DMS53 treated with DMSO at 0.1 percent for 48 hours (cell line): Measurements from ENCODE around the gene EXOSC6.
"Not testable (repeated sequence)": the region's sequence is repeated elsewhere in the genome, so short reads cannot be mapped to it uniquely, and the experiment has no call there.

ENCODE experiments used
- DNase-seq: peaks from one replicate; lab custom pipeline; 2025; ENCODE audit not compliant: unreplicated experiment; lab: John Stamatoyannopoulos, UW

Gene EXOSC6

DNA sequence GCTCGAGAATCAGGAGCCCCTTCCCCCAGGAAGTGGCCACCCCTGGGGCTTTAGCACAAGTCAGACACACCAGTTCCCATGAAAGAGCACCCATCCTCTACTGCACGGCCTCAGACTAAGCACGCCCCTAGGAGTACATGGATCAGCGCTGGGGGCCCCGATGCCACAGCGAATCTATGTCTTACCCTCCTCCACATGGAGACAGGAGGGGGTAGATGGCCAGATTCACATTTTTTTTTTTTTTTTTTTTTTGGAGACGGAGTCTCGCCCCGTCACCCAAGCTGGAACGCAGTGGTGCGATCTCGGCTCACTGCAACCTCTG lies 3.2 kb upstream of the EXOSC6 start:
- DNase-seq, result no peak

DNA sequence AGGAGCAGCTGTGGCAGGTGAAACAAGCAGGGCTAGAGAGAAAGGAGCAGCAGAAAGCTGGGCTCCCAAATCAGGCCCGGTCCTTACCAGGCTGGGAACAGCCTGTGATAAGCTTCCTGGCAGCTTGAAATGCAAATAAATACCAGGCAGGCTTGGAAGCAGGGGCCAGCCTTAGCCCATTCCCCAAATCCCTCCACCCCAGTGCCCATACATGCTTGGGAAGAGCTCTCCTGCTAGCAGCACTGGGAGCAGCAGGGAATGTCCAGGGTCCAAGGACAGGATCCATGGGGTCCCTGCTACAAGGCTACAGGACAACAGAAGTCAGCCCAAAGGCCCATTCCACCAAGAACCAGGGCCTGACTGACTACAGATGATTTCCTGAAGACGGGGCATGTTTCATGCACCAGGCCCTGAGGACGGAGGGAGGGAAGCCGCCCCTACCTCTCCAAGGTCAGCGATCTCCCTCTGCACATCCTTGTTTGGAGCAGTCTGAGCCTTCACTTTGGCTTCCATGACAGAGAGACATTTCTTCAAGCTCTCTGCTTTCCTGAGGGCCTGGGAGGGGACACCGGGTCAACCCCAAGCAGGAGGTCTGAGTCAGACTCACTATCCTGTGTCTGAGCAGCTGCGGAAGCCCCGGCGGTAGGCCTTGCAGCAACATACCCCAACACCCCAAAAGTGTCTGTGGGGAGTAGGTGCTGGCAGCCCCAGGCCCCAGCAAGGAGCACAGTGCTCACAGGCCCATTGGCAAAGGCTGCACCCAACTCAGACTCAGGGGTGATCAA lies 2.6 kb upstream of the EXOSC6 start:
- no peak for DNase-seq

DNA sequence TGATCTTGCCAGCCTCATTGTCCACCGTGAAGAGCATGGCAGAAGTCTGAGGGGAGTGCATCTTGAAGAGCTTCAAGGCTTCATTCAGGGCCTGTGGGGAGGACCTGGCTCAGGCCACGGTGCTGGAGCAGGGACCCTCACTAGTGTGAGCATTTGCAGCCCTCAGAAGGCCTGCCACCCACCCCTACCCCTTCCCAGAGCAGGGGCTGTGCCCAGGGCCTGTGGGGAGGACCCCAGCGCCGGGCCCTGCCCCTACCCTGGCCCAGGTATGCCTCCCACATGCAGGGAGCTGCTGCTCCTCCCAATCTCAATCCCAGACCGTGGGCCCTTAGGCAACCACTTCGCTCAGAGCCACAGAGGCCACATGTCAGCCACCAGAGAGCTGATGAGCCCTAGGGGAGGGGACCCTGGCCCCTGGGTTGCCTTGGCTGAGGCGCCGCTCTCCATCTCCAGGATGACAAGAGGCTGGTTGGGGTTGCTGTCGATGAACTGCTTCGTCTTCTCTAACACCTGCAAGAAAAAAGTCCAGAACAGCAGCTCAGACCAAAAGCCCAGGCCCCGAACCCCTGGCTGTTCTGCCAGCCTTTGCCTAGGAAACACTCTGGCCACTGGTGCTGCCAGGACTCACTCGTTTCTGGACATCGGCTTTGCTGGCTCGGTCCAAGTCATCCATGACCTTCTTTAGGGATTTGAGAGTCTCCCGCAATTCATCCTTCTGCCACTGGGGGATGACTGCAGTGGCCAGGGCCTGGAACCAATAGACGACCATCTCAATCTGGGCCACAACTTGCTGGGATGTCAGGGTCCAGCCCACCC lies 1.8 kb upstream of the EXOSC6 start:
- DNase-seq, result no peak

DNA sequence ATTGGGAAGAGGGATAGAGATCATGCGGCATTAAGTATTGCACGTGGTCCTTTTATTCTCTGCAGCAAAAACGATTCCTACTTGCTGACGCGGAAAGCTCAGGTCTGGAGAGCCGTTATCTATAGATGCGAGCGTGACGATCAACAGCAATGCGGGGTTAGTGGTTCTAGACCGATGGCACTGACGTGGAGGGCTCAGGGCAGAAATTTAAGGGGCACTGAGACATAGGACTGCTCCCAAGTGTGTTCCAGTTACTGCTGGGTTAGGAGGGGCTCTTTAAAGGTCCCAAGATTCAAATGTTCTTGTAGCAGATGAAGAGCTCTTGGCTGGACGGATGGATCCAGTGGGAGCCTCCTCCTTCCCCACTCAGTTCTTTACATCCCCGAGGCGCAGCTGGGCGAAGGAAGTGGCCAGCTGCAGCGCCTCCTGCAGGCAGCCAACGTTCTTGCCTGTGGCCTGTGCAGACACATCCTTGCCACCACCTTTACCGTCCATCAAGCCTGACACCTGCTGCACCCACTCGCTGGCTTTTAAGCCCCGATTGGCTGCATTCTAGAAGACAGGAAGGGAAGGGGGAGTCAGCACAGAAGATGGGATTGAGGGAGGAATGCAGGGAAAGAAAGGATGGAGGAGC lies 732 bp upstream of the EXOSC6 start:
- no peak for DNase-seq

DNA sequence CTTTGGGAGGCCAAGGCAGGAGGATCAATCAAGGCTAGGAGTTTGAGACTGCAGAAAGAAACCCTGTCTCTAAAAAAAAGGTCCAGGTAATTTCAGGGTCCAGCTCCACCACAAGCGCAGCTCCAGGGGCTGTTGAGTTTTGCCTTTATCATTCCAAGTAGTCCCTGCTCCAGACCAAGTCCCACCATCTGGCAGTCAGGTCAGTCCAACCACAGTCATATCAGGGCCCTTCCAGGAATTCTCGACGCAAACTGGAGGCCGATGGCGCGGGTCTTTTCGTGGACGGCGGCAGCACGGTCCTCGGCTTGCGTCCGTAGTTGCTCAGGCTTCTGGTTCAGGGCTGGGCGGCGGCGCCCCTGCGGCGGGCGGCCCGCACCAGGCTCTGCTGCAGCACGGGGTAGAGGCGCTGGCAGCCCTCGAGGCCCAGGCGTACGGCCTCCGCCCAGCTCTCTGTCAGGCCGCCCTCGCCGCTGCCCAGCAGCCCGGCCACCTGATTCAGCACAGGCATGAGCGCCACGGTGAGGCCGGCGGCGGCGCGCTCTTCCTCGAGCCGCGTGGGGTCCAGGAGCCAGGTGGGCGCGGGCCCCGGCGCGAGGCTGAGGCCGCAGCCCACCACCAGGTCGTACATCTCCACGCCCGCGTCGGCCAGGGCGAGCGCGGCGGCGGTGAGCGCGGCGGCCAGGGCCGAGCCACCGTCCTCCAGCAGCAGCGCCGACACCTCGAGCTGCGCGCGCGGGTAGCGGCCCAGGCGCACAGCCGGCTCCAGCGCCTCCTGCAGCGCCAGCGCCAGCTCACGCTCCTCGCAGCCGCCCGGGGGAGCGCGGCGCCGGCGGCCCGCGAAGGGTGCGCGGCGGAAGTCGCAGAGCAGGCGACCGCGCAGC lies 752 bp downstream of the EXOSC6 start:
- DNase-seq, result no peak

DNA sequence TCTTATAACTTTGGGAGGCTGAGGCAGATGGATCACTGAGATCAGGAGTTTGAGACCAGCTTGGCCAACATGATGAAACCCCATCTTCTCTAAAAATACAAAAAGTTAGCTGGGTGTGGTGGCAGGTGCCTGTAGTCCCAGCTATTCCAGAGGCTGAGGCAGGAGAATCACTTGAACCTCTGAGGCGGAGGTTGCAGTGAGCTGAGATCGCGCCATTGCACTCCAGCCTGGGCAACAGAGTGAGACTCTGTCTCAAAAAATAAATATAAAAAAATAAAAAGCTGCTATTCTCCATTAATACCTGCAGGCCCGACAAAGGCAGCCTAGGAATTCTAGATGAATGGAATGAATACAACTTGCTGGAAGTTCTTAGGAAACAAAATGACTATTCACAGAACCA lies 2.0 kb downstream of the EXOSC6 start:
- DNase-seq, result not testable (repeated sequence)

DNA sequence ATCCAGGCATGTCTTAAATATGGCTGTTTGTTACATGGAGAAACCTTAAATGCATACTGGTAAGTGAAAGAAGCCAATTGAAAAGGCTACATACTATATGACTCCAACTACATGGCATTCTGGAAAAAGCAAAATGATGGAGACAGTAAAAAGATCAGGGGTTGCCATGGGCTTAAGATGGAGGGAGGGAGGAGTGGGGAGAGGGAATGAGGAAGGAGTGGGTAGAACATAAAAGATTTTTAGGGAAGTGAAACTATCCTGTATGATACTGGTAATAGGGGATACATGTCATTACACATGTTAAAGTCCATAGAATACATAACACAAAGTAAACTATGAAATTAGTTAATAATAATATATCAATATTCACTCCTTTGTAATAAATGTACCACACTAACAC lies 13.0 kb downstream of the EXOSC6 start:
- not testable (repeated sequence) for DNase-seq

DNA sequence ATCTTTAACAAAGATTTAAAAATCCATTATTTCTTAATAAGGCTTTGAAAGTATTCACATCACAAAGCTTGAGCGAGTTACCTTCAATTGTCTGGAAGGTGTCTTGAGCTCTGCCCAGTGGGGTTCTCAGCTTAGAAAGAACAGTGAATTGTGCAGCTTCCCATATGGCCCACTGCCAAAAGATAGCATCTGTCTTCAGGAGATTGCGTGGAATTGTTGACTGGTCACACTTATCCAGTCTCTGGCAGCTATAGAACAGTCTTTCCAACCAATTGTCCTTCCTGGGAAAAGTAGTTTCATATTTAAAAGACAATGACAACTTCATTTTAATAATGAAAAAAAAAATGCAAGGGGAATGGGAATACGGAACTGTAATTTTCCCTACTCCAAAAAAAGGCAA lies 19.9 kb downstream of the EXOSC6 start:
- DNase-seq, result not testable (repeated sequence)

DNA sequence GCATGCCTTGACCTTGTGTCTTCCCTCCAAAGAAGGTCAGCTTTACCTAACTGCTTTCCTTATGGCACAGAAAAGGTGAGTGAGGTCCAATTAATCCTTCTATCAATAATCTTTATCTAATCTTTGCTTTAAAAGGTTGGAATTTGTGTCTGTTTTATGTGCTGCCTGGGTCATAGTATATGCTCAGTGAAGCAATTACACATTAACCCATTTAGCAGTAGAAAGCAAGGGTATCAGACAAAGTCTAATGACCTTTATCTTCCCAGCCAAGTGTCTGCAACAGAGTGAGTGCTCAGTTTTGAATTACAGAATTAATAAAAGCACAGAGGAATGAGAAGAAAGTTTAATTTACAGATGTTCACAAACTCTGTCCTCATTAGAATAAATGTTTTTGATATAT lies 25.7 kb downstream of the EXOSC6 start:
- DNase-seq, result not testable (repeated sequence)

DNA sequence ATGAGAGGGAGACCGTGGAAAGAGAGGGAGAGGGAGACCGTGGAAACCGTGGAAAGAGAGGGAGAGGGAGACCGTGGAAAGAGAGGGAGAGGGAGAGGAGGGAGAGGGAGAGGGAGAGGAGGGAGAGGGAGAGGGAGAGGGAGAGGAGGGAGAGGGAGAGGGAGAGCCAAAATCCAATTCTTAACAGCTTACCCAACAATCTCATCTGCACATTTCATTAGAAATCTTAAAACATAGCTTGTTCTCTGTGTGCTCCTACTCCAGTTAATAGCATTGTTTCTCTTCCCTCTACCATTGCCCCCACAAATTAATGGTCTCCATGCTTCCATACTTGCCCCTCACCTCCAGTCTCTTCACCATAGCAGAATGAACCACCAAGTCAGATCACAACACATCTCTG lies 26.3 kb downstream of the EXOSC6 start:
- DNase-seq, result not testable (repeated sequence)

DNA sequence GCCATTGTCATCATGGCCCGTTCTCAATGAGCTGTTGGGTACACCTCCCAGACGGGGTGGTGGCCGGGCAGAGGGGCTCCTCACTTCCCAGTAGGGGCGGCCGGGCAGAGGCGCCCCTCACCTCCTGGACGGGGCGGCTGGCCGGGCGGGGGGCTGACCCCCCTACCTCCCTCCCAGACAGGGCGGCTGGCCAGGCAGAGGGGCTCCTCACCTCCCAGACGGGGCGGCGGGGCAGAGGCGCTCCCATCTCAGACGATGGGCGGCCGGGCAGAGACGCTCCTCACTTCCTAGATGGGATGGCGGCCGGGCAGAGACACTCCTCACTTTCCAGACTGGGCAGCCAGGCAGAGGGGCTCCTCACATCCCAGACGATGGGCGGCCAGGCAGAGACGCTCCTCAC lies 27.1 kb downstream of the EXOSC6 start:
- not testable (repeated sequence) for DNase-seq

DNA sequence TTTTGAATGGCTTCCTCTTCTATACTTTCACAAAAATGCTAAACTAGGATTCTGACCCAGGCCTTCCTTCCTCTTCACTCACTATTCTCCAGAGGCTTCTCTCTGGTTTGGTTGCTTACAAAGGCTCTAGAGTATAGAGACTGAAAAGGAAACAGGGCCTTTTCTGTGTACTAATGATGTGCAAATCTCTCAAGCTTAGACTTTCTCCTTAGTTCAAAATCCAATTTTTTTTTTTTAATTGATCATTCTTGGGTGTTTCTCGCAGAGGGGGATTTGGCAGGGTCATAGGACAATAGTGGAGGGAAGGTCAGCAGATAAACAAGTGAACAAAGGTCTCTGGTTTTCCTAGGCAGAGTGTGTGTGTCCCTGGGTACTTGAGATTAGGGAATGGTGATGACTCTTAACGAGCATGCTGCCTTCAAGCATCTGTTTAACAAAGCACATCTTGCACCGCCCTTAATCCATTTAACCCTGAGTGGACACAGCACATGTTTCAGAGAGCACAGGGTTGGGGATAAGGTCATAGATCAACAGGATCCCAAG lies 27.7 kb downstream of the EXOSC6 start:
- DNase-seq, result not testable (repeated sequence)

DNA sequence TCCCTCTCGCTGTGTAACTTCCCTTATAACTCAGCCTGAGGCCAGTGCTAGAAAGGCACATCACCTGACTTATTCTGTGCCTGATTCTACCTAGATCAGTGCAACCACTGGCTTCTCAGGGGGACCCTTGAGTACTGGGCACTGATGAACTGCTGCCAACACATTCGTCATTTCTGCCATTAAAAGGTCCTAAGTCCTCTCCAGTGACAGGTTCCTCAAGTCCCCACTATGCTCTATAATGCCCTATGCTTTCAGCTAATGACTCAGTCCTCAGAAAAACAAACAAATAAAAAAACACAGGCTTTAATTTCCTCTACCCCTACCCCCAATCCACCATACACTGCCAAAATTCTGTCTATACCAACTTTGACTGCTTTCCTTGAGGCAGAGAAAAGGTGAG lies 28.5 kb downstream of the EXOSC6 start:
- not testable (repeated sequence) for DNase-seq

DNA sequence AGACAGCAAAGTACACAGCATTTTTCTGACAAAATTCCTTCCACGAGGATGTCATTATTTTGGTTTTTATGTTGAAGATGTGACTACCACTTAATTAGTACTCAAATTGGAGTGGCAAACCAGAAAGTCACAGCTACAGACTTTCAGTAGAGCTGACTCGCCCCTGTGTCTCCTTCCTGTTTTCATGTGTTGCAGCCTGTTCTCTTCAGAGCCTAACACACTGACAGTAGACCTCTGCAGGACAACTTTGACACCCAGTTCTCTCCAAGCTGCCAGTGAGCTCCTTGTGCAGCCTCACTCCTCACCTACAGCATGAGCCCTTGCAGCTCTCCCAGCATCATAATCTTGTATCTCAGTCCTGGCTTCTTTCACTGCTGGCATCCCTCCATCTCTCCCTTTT lies 29.2 kb downstream of the EXOSC6 start:
- not testable (repeated sequence) for DNase-seq

DNA sequence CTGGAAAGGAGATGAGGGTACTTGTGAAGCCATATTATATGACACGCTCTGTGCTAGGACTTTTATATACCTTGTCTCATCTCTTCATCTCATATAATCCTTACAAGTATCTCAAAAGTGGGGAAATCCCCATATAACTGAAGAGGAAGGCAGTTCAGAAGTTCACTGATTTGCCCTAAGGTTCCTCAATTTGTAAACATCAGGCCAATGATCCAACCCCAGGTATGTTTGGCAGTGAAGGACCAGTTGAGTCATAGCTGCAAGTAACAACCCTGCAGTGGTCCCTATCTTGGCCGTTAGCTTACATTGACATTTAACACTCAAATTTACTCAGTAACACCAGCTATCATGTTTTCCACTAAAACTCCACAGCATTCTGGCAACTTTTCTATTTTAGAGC lies 33.2 kb downstream of the EXOSC6 start:
- DNase-seq, result not testable (repeated sequence)

DNA sequence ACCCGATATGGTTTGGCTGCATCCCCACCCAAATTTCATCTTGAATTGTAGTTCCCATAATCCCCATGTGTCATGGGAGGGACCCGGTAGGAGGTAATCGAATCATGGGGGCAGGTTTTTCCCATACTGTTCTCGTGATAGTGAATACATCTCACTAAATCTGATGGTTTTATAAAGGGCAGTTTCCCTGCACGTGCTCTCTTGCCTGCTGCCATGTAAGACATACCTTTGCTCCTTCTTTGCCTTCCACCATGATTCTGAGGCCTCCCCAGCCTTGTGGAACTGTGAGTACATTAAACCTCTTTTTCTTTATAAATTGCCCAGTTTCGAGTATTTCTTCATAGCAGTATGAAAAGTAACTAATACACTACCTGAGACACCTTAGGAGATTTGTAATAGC lies 45.4 kb downstream of the EXOSC6 start:
- DNase-seq, result not testable (repeated sequence)

DNA sequence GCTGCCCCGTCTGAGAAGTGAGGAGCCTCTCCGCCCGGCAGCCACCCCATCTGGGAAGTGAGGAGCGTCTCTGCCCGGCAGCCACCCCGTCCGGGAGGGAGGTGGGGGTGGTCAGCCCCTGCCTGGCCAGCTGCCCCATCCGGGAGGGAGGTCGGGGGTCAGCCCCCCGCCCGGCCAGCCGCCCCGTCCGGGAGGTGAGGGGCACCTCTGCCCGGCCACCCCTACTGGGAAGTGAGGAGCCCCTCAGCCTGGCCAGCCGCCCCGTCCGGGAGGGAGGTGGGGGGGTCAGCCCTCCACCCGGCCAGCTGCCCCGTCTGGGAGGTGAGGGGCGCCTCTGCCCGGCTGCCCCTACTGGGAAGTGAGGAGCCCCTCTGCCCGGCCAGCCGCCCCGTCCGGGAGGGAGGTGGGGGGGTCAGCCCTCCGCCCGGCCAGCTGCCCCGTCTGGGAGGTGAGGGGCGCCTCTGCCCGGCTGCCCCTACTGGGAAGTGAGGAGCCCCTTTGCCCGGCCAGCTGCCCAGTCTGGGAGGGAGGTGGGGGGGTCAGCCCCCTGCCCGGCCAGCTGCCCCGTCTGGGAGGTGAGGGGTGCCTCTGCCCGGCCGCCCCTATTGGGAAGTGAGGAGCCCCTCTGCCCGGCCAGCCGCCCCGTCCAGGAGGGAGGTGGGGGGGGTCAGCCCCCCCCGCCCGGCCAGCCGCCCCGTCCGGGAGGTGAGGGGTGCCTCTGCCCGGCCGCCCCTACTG lies 46.9 kb downstream of the EXOSC6 start:
- DNase-seq, result not testable (repeated sequence)

DNA sequence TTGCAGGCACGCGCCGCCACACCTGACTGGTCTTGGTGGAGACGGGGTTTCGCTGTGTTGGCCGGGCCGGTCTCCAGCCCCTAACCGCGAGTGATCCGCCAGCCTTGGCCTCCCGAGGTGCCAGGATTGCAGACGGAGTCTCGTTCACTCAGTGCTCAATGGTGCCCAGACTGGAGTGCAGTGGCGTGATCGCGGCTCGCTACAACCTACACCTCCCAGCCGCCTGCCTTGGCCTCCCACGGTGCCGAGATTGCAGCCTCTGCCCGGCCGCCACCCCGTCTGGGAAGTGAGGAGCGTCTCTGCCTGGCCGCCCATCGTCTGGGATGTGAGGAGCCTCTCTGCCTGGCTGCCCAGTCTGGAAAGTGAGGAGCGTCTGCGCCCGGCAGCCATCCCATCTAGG lies 47.7 kb downstream of the EXOSC6 start:
- DNase-seq, result not testable (repeated sequence)

DNA sequence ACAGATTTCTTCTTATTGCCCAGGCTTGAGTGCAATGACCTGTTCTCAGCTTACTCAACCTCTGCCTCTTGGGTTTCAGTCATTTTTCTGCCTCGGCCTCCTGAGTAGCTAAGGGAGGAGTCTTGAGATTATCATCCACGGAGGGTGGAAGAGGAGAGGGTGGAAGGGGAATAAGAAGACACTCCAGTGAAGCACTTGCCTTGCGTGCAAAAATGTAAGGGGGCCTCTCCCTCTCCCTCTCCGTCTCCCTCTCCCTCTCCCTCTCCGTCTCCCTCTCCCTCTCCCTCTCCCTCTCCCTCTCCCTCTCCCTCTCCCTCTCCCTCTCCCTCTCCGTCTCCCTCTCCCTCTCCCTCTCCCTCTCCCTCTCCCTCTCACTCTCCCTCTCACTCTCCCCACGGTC lies 48.2 kb downstream of the EXOSC6 start:
- DNase-seq, result not testable (repeated sequence)

DNA sequence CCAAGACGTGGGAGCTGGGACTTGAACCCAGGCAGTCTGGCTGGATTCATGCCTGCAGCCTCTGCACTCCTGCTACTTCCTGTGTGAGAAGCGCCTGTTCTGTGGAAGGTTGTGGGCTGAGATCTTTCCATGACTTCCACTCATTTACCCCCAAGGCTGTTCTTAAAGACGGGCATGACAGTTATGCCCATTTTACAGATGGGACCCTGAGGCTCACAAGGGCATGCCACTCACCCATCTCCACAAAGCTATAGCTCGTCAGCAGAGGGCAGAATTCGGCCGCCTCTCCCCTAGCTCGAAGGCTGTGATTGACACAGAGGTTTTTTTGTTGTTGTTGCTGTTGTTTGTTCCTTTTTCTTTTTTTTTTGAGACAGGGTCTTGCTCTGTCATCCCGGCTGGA lies 51.7 kb downstream of the EXOSC6 start:
- not testable (repeated sequence) for DNase-seq
